H1 (cell line): ENCODE data around the gene HDAC8. TPM values are rescaled to one million over a fixed set of nuclear protein-coding genes. Genes with fewer than 3 reads are reported as not detected.

Experiments used
- CHD2 ChIP-seq: IDR thresholded peaks from 2 replicates; pipeline ENCODE4 v1.6.1; 2012; ENCODE audit warnings: low read length, improper control_type of control experiment
- JUN ChIP-seq: IDR thresholded peaks from 2 replicates; pipeline ENCODE4 v1.6.1; 2011; ENCODE audit warnings: low read depth, mild to moderate bottlenecking, improper control_type of control experiment, low read length
- polyA plus RNA-seq, 7 experiments: library from polyadenylated mRNA; depleted of rRNA in 3 of 7; stranded (reverse) in 5 of 7; unstranded in 2 of 7; fragments of >200 nt in 5 of 7; fragments of 200-250 nt in 2 of 7; gene quantifications; 1 replicate in 5 of 7; 2 replicates in 1 of 7; 4 replicates in 1 of 7; pipeline versions ENCODE4 v1.2.1 to v1.2.3, GENCODE V29; 2011 to 2013; ENCODE audit warnings: missing spikeins in 2 of 7, mixed read lengths in 2 of 7
- total RNA-seq: library from RNA; stranded (reverse); fragmentation: NEBNext Ultra II Directional; extraction: Animal tissue kit (Norgen Biotek cat#: 25700); gene quantifications from 2 replicates; pipeline ENCODE4 v1.2.1, GENCODE V29; 2021
- TF ChIP-seq, protein P1 (sequence below): IDR thresholded peaks from 2 replicates; pipeline ENCODE4 v1.6.1; 2011; ENCODE audit warnings: low read depth, mild to moderate bottlenecking, low read length; ENCODE audit not compliant: insufficient read depth

Gene HDAC8
- total and polyA plus RNA-seq, 2 of the 8 experiments (the other 6 are each of a cell fraction or from before 2014, with no cell fraction given): 9.7 to 20.3 TPM

DNA sequence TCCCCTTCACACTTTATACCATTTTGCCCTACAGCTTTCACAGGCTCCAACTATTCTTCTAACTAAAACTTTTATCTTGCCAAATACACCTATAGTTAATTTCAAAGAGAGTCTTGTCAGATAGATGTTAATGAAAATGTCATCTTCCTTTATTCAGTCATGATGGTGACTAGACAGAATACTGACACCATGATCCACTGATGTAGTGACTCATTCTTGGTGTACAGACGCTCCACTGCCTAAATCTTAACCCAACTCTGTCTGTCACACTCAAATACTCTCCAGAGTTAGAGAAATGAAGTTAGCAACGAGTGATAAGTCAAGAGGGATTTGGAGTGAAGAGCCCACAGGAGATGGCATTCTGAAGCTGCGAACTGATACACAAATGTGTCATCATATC is 32.1 kb upstream of the HDAC8 start (continued):
- TF ChIP-seq, protein P1, sequence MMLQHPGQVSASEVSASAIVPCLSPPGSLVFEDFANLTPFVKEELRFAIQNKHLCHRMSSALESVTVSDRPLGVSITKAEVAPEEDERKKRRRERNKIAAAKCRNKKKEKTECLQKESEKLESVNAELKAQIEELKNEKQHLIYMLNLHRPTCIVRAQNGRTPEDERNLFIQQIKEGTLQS: no peak
- TF ChIP-seq CHD2: no peak
- no peak for TF ChIP-seq JUN
